Measurements from ENCODE around the gene CBFA2T3.

DNA sequence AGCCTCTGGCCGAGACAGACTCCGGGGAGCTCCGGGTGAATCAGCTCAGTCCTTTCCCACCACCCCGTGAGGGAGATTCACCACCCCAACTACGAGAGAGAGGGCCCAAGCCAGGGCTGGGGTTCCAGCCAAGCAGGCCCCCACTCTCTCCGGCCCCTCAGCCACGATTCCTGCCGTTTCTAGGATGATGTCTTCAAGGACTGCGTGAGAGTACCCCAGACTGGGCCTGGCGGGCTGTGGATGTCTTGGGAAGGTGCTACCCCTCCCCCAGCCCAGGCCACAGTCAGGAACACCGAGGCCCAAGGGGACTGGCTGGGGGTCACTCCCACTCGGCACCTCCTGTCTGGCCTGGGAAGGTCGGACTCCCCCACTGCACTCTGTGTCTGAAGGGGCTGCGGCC lies 89.0 kb downstream of the CBFA2T3 start:
- TF ChIP-seq POLR2AphosphoS5 (IDR thresholded peaks at IDR 0.05; ENCODE audit: low read depth, low read length) (no peak), ASH2L (IDR thresholded peaks at IDR 0.05; ENCODE audit: low read length) (no peak), TCF12 (IDR thresholded peaks at IDR 0.05; ENCODE audit: low read depth, low read length) (no peak), ZNF274 (IDR thresholded peaks at IDR 0.05; ENCODE audit: borderline replicate concordance, extremely low read depth, low read length) (no peak), CTCF (IDR thresholded peaks at IDR 0.05; ENCODE audit: control extremely low read depth in 1 of 3, insufficient read depth in 1 of 3, low read depth in 1 of 3, low read length in 3 of 3) (no peak), POU5F1 (IDR thresholded peaks at IDR 0.05; ENCODE audit: low read depth, low read length) (no peak), CEBPB (IDR thresholded peaks at IDR 0.05; ENCODE audit: low read depth, low read length) (no peak), EP300 (IDR thresholded peaks at IDR 0.05; ENCODE audit: borderline replicate concordance in 1 of 2, low read depth in 2 of 2, low read length in 2 of 2) (no peak), ATF2 (IDR thresholded peaks at IDR 0.05; ENCODE audit: low read length) (no peak), KDM5A (IDR thresholded peaks at IDR 0.05; ENCODE audit: low read length) (no peak)
- TF ChIP-seq, protein P1, sequence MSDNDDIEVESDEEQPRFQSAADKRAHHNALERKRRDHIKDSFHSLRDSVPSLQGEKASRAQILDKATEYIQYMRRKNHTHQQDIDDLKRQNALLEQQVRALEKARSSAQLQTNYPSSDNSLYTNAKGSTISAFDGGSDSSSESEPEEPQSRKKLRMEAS (IDR thresholded peaks at IDR 0.05), result no peak
